Fibroblast of lung (primary cell): ENCODE measurements around the gene PIGN. TPM values are rescaled to one million over a fixed set of nuclear protein-coding genes. Genes with fewer than 3 reads are reported as not detected.

Source experiments
- DNase-seq, 2 donors: peaks; one replicate each; pipeline versions ENCODE4 v3.0.0 to v3.0.0-alpha.2; 2010; ENCODE audit warnings: low read depth in 2 of 2
- H2AFZ ChIP-seq: 2 replicates; pipeline ENCODE4 v1.5.1; 2012; ENCODE audit warnings: low read length, control low read depth, inconsistent platforms
- H3K27ac ChIP-seq: 2 replicates; pipeline ENCODE4 v1.5.1; 2011; ENCODE audit warnings: low read length, control low read depth; ENCODE audit not compliant: insufficient read depth
- H3K27me3 ChIP-seq: 2 replicates; pipeline ENCODE4 v1.5.1; 2011; ENCODE audit warnings: mild to moderate bottlenecking, low read length; ENCODE audit not compliant: control insufficient read depth, insufficient read depth
- H3K36me3 ChIP-seq: 2 replicates; pipeline ENCODE4 v1.5.1; 2011; ENCODE audit warnings: low read length; ENCODE audit not compliant: control insufficient read depth, insufficient read depth
- H3K4me1 ChIP-seq: 2 replicates; pipeline ENCODE4 v1.5.1; 2011; ENCODE audit warnings: low read length; ENCODE audit not compliant: control insufficient read depth, insufficient read depth; ENCODE audit errors: extremely low read depth
- H3K4me2 ChIP-seq: 2 replicates; pipeline ENCODE4 v1.5.1; 2011; ENCODE audit warnings: low read length, control low read depth; ENCODE audit not compliant: insufficient read depth; ENCODE audit errors: extremely low read depth
- H3K4me3 ChIP-seq, 4 experiments: fragments of 200-600 bp in 1 of 4; sonication (generic) in 1 of 4; replicated peaks in 1 of 4; 2 replicates each; pipeline ENCODE4 v1.5.1; 2011 to 2016; ENCODE audit warnings: low read length in 4 of 4, low read depth in 3 of 4, mild to moderate bottlenecking in 3 of 4, control low read depth in 2 of 4, inconsistent platforms in 1 of 4, mixed read lengths in 1 of 4; ENCODE audit not compliant: insufficient read depth in 1 of 4; ENCODE audit errors: control extremely low read depth in 1 of 4
- H3K79me2 ChIP-seq: 2 replicates; pipeline ENCODE4 v1.5.1; 2012; ENCODE audit warnings: mild to moderate bottlenecking, low read length, inconsistent platforms; ENCODE audit not compliant: control insufficient read depth, insufficient read depth
- H3K9ac ChIP-seq: 2 replicates; pipeline ENCODE4 v1.5.1; 2011; ENCODE audit warnings: mild to moderate bottlenecking, low read length, control low read depth; ENCODE audit not compliant: insufficient read depth
- H3K9me3 ChIP-seq: 2 replicates; pipeline ENCODE4 v1.5.1; 2012; ENCODE audit warnings: low read depth, low read length; ENCODE audit not compliant: control insufficient read depth, insufficient read depth
- H4K20me1 ChIP-seq: 2 replicates; pipeline ENCODE4 v1.5.1; 2011; ENCODE audit warnings: low read length; ENCODE audit not compliant: control insufficient read depth, insufficient read depth; ENCODE audit errors: extremely low read depth
- EZH2 ChIP-seq: IDR thresholded peaks from 2 replicates; pipeline ENCODE4 v1.5.1; 2012; ENCODE audit warnings: low read length, control low read depth, mild to moderate bottlenecking; ENCODE audit errors: missing control alignments
- polyA plus RNA-seq, 2 donors: library from polyadenylated mRNA; depleted of rRNA in 1 of 2; stranded (reverse) in 1 of 2; unstranded in 1 of 2; fragments of >200 nt; gene quantifications; 2 replicates each; pipeline ENCODE4 v1.2.1, GENCODE V29; 2011 to 2012; ENCODE audit warnings: missing spikeins in 1 of 2
- total RNA-seq: library from RNA; depleted of rRNA; stranded (reverse); fragments of >200 nt; gene quantifications from 2 replicates; pipeline ENCODE4 v1.2.1, GENCODE V29; 2014
- TF ChIP-seq, protein P1 (sequence below), 2 donors: IDR thresholded peaks in 1 of 2; conservative IDR thresholded peaks in 1 of 2; 1 replicate in 1 of 2; 2 replicates in 1 of 2; pipeline ENCODE4 v1.5.1; 2011 to 2012; ENCODE audit warnings: low read length in 2 of 2, control low read depth in 1 of 2, inconsistent platforms in 1 of 2, low read depth in 1 of 2, mild to moderate bottlenecking in 1 of 2

Gene PIGN
- total and polyA plus RNA-seq, 2 donors (not counting 1 experiment from before 2014, with no cell fraction given): 31.7 to 39.8 TPM

DNA sequence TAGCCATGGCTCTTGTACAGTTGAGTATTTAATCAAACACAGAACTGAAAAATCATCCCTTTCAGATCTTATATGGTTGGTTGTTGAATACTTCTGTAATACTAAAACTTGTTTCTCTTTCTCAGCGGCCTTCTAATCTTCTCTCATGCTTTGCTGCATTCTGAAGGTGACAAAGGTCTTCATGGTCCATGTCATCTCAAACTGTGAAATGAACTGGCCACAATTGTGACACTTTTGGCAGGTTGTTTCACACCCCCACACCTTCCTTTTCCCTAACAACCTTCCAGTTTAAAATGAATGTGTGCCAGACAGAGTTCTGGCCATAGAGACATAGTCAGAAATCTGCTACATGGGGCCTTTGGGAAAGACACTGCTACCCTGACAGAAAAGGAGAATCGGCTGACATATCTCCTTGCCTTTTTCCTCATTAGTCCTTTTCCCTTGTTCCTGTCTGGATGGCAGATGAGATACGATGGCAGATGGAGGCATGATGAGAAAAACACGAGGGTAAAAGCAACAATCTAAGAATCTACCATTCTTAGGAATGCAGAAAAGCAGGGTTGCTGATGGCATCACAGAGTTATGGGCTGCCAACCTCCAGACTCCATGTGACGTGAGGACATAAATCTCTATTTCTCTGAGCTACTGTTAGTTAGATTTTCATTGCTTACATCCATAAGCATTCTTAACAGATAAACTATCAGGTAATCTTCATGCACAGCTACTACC, 106.5 kb downstream of the PIGN start:
- Histone ChIP-seq H3K9ac (no peak overlapping the region), H3K4me1 (no peaks in the 10 kb centered on the region), H4K20me1 (no peaks in the 10 kb centered on the region), H2AFZ (no peak overlapping the region), H3K9me3 (no peaks in the 10 kb centered on the region), H3K4me3 (no peak overlapping the region), H3K27ac (no peak overlapping the region), H3K79me2 (no peaks in the 10 kb centered on the region), H3K27me3 (no peaks in the 10 kb centered on the region), H3K4me2 (no peak overlapping the region), H3K36me3 (no peaks in the 10 kb centered on the region)
- TF ChIP-seq EZH2: no peak
- TF ChIP-seq, protein P1, sequence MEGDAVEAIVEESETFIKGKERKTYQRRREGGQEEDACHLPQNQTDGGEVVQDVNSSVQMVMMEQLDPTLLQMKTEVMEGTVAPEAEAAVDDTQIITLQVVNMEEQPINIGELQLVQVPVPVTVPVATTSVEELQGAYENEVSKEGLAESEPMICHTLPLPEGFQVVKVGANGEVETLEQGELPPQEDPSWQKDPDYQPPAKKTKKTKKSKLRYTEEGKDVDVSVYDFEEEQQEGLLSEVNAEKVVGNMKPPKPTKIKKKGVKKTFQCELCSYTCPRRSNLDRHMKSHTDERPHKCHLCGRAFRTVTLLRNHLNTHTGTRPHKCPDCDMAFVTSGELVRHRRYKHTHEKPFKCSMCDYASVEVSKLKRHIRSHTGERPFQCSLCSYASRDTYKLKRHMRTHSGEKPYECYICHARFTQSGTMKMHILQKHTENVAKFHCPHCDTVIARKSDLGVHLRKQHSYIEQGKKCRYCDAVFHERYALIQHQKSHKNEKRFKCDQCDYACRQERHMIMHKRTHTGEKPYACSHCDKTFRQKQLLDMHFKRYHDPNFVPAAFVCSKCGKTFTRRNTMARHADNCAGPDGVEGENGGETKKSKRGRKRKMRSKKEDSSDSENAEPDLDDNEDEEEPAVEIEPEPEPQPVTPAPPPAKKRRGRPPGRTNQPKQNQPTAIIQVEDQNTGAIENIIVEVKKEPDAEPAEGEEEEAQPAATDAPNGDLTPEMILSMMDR (conservative IDR thresholded peaks at IDR 0.05 in 1 of 2, IDR thresholded peaks at IDR 0.05 in 1 of 2; ENCODE audit: low read depth in 1 of 2, low read length in 2 of 2): no peak
- no peak for DNase-seq

DNA sequence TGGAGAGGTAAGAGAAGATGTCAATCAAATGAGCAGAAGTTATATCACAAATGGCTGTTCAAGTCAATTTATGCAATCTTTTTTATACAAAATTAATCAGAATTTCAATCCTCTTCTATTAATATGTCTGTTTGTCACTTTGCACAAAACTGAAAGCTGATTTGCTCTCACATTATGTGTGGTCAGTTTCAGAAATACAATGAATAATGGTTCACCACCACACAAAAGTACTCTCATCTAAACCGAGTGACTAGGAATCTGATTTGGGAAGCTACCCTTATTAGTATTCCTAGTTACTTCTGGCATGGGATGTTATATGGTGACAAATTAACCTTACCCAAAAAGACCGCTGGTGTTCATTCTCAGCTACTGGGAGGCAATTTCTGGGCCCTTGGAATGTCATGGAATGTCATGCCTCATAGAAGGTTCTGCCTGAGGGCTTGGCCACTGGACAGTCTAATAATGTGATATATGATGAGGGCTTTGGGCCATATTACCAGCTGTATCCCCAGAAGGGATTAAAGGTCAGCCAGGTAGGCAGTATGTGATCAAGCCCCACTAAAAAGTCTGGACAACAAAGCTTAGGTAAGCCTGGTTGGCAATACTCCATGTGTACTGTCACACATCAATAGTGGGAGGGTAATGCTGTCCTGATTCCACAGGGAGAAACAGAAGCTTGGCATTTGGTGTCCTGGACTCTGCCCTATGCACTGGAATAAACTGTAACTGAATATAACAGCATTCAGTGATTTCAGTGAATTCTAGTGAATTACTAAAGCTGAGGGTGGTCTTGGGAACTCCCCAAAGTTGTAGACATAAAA, 113.2 kb downstream of the PIGN start:
- no peak for DNase-seq
- no peak overlapping the region for H3K4me2 ChIP-seq
- H3K27me3 ChIP-seq: no peaks in the 10 kb centered on the region
- no peaks in the 10 kb centered on the region for H3K9me3 ChIP-seq
- H3K36me3 ChIP-seq: no peaks in the 10 kb centered on the region
- TF ChIP-seq, protein P1 (conservative IDR thresholded peaks at IDR 0.05 in 1 of 2, IDR thresholded peaks at IDR 0.05 in 1 of 2; ENCODE audit: low read depth in 1 of 2, low read length in 2 of 2): no peak
- no peak for TF ChIP-seq EZH2
- no peaks in the 10 kb centered on the region for H3K4me1 ChIP-seq
- H3K9ac ChIP-seq: no peak overlapping the region
- no peaks in the 10 kb centered on the region for H3K79me2 ChIP-seq
- no peak overlapping the region for H3K27ac ChIP-seq
- H3K4me3 ChIP-seq: no peak overlapping the region
- no peaks in the 10 kb centered on the region for H4K20me1 ChIP-seq
- no peak overlapping the region for H2AFZ ChIP-seq

DNA sequence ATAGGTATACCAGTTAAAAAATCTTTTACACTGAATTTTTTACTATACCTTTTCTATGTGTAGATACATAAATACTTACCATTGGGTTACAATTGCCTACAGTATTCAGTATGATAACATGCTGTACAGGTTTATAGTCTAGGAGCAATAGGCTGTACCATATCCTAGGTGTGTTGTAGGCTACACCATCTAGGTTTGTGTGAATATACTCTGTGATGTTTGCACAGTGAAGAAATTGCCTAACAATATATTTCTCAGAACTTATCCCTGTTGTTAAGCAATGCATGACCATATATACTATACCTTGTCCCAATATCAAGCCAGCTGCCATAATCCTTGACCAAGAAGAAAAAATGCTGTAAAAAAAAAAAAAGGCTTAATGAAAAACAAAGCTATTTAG, 114.5 kb downstream of the PIGN start:
- Histone ChIP-seq H3K4me3 (no peak overlapping the region), H3K27me3 (no peaks in the 10 kb centered on the region), H3K4me2 (no peak overlapping the region), H3K27ac (no peak overlapping the region), H3K4me1 (no peaks in the 10 kb centered on the region), H4K20me1 (no peaks in the 10 kb centered on the region), H3K36me3 (no peaks in the 10 kb centered on the region), H3K9me3 (no peaks in the 10 kb centered on the region), H3K79me2 (no peaks in the 10 kb centered on the region), H2AFZ (no peak overlapping the region), H3K9ac (no peak overlapping the region)
- no peak for TF ChIP-seq EZH2
- TF ChIP-seq, protein P1 (conservative IDR thresholded peaks at IDR 0.05 in 1 of 2, IDR thresholded peaks at IDR 0.05 in 1 of 2; ENCODE audit: low read depth in 1 of 2, low read length in 2 of 2): no peak
- no peak for DNase-seq
